ENCODE measurements around the gene PLB1.
"Not testable (repeated sequence)": the region's sequence is repeated elsewhere in the genome, so short reads cannot be mapped to it uniquely, and the experiment has no call there.

PLB1 gene

GRCh38 chr2:28544405-28544921 lies 48.6 kb downstream of the PLB1 start:
- FAIRE-seq (no peak), DNase-seq (ENCODE audit: insufficient read length, low spot score) (no peak)
- TF ChIP-seq, protein P1, sequence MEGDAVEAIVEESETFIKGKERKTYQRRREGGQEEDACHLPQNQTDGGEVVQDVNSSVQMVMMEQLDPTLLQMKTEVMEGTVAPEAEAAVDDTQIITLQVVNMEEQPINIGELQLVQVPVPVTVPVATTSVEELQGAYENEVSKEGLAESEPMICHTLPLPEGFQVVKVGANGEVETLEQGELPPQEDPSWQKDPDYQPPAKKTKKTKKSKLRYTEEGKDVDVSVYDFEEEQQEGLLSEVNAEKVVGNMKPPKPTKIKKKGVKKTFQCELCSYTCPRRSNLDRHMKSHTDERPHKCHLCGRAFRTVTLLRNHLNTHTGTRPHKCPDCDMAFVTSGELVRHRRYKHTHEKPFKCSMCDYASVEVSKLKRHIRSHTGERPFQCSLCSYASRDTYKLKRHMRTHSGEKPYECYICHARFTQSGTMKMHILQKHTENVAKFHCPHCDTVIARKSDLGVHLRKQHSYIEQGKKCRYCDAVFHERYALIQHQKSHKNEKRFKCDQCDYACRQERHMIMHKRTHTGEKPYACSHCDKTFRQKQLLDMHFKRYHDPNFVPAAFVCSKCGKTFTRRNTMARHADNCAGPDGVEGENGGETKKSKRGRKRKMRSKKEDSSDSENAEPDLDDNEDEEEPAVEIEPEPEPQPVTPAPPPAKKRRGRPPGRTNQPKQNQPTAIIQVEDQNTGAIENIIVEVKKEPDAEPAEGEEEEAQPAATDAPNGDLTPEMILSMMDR (IDR thresholded peaks at IDR 0.05; ENCODE audit: insufficient read depth, missing control alignments): no peak

GRCh38 chr2:28544922-28545589 lies 49.2 kb downstream of the PLB1 start:
- DNase-seq (ENCODE audit: insufficient read length, low spot score) (no peak), FAIRE-seq (no peak)
- TF ChIP-seq, protein P1 (IDR thresholded peaks at IDR 0.05; ENCODE audit: insufficient read depth, missing control alignments): no peak

DNA sequence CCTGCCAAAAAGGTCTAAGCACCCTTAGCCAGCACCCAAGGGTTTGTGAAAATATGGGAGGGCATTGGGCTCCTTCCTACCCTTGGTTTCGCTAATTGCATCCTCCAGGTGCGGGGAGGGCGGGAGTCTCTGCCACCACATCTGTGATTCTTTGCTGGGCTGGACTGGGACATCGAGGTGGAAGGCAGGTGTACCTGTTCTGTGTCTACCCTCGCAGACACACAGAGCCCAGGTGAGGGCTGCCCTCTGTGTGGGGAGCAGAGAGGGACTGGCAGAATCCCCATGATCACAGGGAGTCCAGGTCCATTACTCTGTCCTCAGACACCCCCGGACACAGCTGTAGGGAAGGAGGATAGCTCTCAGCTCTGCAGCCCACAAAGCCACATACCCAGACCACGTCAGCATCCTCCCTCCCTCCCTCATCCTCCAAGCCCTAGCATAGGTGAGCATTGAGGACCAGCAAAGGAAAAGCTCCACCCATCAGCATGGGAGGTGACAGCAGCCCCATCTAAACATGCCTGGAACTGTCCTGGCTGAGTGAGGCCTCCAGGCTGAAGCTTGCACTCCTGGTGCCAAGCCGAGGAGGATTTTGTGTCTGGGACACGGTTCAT lies 49.8 kb downstream of the PLB1 start:
- FAIRE-seq (no peak), DNase-seq (ENCODE audit: insufficient read length, low spot score) (no peak)
- TF ChIP-seq, protein P1 (IDR thresholded peaks at IDR 0.05; ENCODE audit: insufficient read depth, missing control alignments): no peak

- DNase-seq (ENCODE audit: insufficient read length, low spot score): no peak
- FAIRE-seq: no peak
- TF ChIP-seq, protein P1 (IDR thresholded peaks at IDR 0.05; ENCODE audit: insufficient read depth, missing control alignments): no peak
Observed at GRCh38 chr2:28546242-28546641, 50.4 kb downstream of the PLB1 start.

GRCh38 chr2:28547223-28547860 lies 51.5 kb downstream of the PLB1 start:
- DNase-seq (ENCODE audit: insufficient read length, low spot score) (no peak), FAIRE-seq (no peak)
- TF ChIP-seq, protein P1 (IDR thresholded peaks at IDR 0.05; ENCODE audit: insufficient read depth, missing control alignments): no peak

DNA sequence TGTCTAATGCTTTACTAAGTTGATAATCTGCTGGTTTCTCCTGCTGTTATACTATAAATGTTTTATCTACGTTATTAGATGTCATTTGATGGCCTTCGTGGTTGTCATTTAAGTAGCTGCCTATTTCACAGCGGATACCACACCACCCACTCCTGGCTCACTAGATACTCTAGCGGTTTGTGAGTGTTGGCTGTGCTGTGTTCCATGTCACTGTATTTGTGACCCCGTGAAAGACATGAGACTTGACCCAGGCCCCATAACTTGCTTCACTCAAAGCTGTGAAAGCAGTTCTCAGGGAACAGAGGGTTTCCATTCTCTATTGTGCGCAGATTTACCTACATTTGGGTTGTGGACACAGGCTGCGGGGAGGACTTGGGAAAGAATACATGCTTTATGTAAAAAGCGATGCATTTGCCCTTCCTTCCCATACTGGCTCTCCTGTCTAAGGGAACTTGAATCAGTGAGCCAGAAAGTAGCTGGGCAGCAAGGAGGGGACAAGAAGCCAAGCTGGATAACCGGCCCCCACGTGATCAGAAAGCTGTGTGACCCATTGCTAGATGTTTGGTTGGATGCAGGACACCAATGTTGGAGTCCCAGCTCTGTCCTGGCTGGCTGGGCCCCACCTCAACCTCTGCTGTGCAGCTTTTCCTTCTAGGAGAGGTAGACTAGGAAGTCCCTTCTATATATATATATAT lies 52.2 kb downstream of the PLB1 start:
- DNase-seq (ENCODE audit: insufficient read length, low spot score) (no peak), FAIRE-seq (no peak)
- TF ChIP-seq, protein P1 (IDR thresholded peaks at IDR 0.05; ENCODE audit: insufficient read depth, missing control alignments): no peak

DNA sequence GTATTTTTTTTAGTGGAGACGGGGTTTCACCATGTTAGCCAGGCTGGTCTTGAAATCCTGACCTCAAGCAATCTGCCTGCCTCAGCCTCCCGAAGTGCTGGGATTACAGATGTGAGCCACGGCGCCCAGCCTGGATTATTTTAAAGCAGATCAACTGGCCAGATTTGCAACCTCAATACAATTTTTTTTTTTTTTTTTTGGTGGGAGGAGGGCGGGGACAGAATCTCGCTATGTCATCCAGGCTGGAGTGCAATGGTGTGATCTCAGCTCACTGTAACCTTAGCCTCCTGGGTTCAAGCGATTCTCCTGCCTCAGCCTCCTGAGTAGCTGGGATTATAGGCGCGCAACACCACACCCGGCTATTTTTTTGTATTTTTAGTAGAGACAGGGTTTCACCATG lies 54.5 kb downstream of the PLB1 start:
- DNase-seq (ENCODE audit: insufficient read length, low spot score); FAIRE-seq: not testable (repeated sequence)

All from D721Med (cell line).